GM12878 (cell line): ENCODE data around the gene DNTT. TPM values are rescaled to one million over a fixed set of nuclear protein-coding genes. Genes with fewer than 3 reads are reported as not detected.
A peak's percentile ranks its signal among the peaks of the same experiment; 100 is the strongest.

Experiments used
- BHLHE40 ChIP-seq, 2 experiments: fragments of 450-650 bp in 1 of 2; IDR thresholded peaks; 2 replicates each; pipeline ENCODE4 v1.6.1; 2011 to 2017; ENCODE audit warnings: low read depth in 2 of 2, borderline replicate concordance in 1 of 2, improper control_type of control experiment in 1 of 2, low read length in 1 of 2, mild to moderate bottlenecking in 1 of 2
- EED ChIP-seq: sonication (generic); IDR thresholded peaks from 2 replicates; pipeline ENCODE4 v1.6.1; 2016; ENCODE audit warnings: antibody characterized with exemption, low read depth
- NFYA ChIP-seq: IDR thresholded peaks from 2 replicates; pipeline ENCODE4 v1.6.1; 2011; ENCODE audit warnings: low read depth, mild to moderate bottlenecking, low read length, improper control_type of control experiment, borderline replicate concordance
- PBX3 ChIP-seq: IDR thresholded peaks from 2 replicates; pipeline ENCODE4 v1.6.1; 2011; ENCODE audit warnings: mild to moderate bottlenecking, low read depth, low read length, moderate library complexity; ENCODE audit not compliant: insufficient replicate concordance
- PKNOX1 ChIP-seq: fragments of 450-650 bp; IDR thresholded peaks from 2 replicates; pipeline ENCODE4 v1.6.1; 2016; ENCODE audit warnings: mild to moderate bottlenecking
- RAD51 ChIP-seq: fragments of 450-650 bp; IDR thresholded peaks from 2 replicates; pipeline ENCODE4 v1.6.1; 2016; ENCODE audit warnings: moderate library complexity, mild to moderate bottlenecking, inconsistent platforms
- ZNF687 ChIP-seq: fragments of 450-650 bp; IDR thresholded peaks from 2 replicates; pipeline ENCODE4 v1.6.1; 2017; ENCODE audit warnings: mild to moderate bottlenecking, moderate library complexity
- polyA plus RNA-seq, 11 experiments: library from polyadenylated mRNA; depleted of rRNA in 4 of 11; unstranded in 6 of 11; stranded (reverse) in 5 of 11; fragments of >200 nt; fragmentation: Nextera tagmentation in 4 of 11; fragmentation: Illumina TruSeq in 1 of 11; extraction: Ambion mirVana in 4 of 11; extraction: Trizol in 1 of 11; gene quantifications; 1 replicate in 1 of 11; 2 replicates in 10 of 11; pipeline versions ENCODE4 v1.2.1 to v1.2.3, GENCODE V29; 2011 to 2016; ENCODE audit warnings: inconsistent platforms in 2 of 11, missing spikeins in 2 of 11, low read depth in 1 of 11
- total RNA-seq, 4 experiments: library from RNA; depleted of rRNA in 3 of 4; stranded (reverse); fragments of >200 nt in 3 of 4; fragmentation: Illumina TruSeq in 1 of 4; extraction: Trizol in 1 of 4; gene quantifications; 2 replicates each; pipeline versions ENCODE4 v1.2.1 to v1.2.3, GENCODE V29; 2013 to 2021

DNTT gene
- total and polyA plus RNA-seq, 10 of the 15 experiments (the other 5 are each of a cell fraction or from before 2014, with no cell fraction given), result 0.06 to 0.13 (median 0.09) TPM; not detected in 5

- TF ChIP-seq EED (no peak), PKNOX1 (peak; percentile 63), PBX3 (peak; percentile 65), NFYA (no peak), BHLHE40 (IDR thresholded peaks at IDR 0.05; ENCODE audit: borderline replicate concordance in 1 of 2, low read depth in 2 of 2, low read length in 1 of 2) (peak; percentile 20 to 43; a peak in 1 of 4 replicates), ZNF687 (0 out of 2 replicates have a peak, but pooled peaks have one; percentile 32), RAD51 (peak; percentile 90)
These were observed 14.9 kb upstream of the DNTT start (continued) for GRCh38 chr10:96289218-96289910.
